Small intestine (tissue), 7 donors: ENCODE results near the gene HOXA3. TPM values are rescaled to one million over a fixed set of nuclear protein-coding genes. Genes with fewer than 3 reads are reported as not detected.
A peak's percentile ranks its signal among the peaks of the same experiment; 100 is the strongest.

Source experiments
- DNase-seq, 2 donors: peaks; one replicate each; pipeline versions ENCODE4 v3.0.0 to v3.0.0-alpha.2; 2013
- FAIRE-seq: peaks from 2 replicates; lab custom pipeline; 2012; peaks lifted over from hg19 to GRCh38; lab: Jason Lieb, UNC
- H3K27ac ChIP-seq, 3 donors: one replicate each; pipeline ENCODE4 v1.5.1; 2013; ENCODE audit warnings: low read length in 2 of 3, mild to moderate bottlenecking in 2 of 3, control low read depth in 1 of 3, inconsistent platforms in 1 of 3, low read depth in 1 of 3, moderate library complexity in 1 of 3
- H3K27me3 ChIP-seq, 3 donors: one replicate each; pipeline ENCODE4 v1.6.1; 2013; ENCODE audit warnings: low read length in 3 of 3, inconsistent platforms in 1 of 3; ENCODE audit not compliant: control insufficient read depth in 3 of 3, insufficient read depth in 3 of 3
- H3K36me3 ChIP-seq, 3 donors: one replicate each; pipeline ENCODE4 v1.6.1; 2013; ENCODE audit warnings: low read length in 3 of 3, inconsistent platforms in 1 of 3, low read depth in 1 of 3, mild to moderate bottlenecking in 1 of 3, moderate library complexity in 1 of 3; ENCODE audit not compliant: control insufficient read depth in 3 of 3, insufficient read depth in 2 of 3
- H3K4me1 ChIP-seq, 3 donors: one replicate each; pipeline ENCODE4 v1.6.1; 2013; ENCODE audit warnings: low read length in 2 of 3, inconsistent platforms in 1 of 3, low read depth in 1 of 3, mild to moderate bottlenecking in 1 of 3, moderate library complexity in 1 of 3; ENCODE audit not compliant: control insufficient read depth in 3 of 3, insufficient read depth in 2 of 3
- H3K4me3 ChIP-seq, 3 donors: one replicate each; pipeline ENCODE4 v1.5.1; 2013; ENCODE audit warnings: low read length in 3 of 3, control low read depth in 1 of 3, inconsistent platforms in 1 of 3, low read depth in 1 of 3, mild to moderate bottlenecking in 1 of 3, moderate library complexity in 1 of 3
- H3K9me3 ChIP-seq, 2 donors: one replicate each; pipeline ENCODE4 v1.6.1; 2013; ENCODE audit warnings: low read depth in 1 of 2, low read length in 1 of 2; ENCODE audit not compliant: control insufficient read depth in 2 of 2, insufficient read depth in 1 of 2
- WGBS, 3 donors: extraction: QIAGEN DNeasy Blood & Tissue Kit; methylation state at CpG; one replicate each; pipeline ENCODE4 v1.1.7; 2013; 5-methylcytosine and 5-hydroxymethylcytosine counted together
- polyA plus RNA-seq, 4 donors: library from polyadenylated mRNA; stranded (reverse) in 3 of 4; unstranded in 1 of 4; fragments of 200-250 nt in 3 of 4; fragments of 120-200 nt in 1 of 4; gene quantifications; one replicate each; pipeline versions ENCODE4 v1.2.1 to v1.2.3, GENCODE V29; 2013
- donor health status: healthy with polysubstance abuse.
- donor health status: control.
- donor health status: control.
- donor health status: Bipolar disorder and iron deficiency.
- donor health status: healthy.

Gene HOXA3
- polyA plus RNA-seq, 4 donors = 0.45 to 47.4 (median 1.9) TPM

- Histone ChIP-seq H3K36me3 (peaks cover 0 to 30% (median 0%) of the 10 kb centered on the region in 3 donors), H3K4me1 (peaks cover 0 to 37% (median 3%) of the 10 kb centered on the region in 3 donors), H3K27me3 (peaks cover 0 to 72% (median 2%) of the 10 kb centered on the region in 3 donors), H3K9me3 (no peaks in the 10 kb centered on the region), H3K4me3 (no peak overlapping the region), H3K27ac (peak overlapping the region in 2 of 3 donors; percentile 73 to 96)
- DNase-seq = no peak
- no peak for FAIRE-seq
- WGBS, 3 donors = 78 to 88% (median 81%) methylated on average over 4 of the region's 4 CpGs
Measured at GRCh38 chr7:27109466-27110185, 42.8 kb downstream of the HOXA3 start.

- no peak for FAIRE-seq
- Histone ChIP-seq H3K4me3 (peak overlapping the region in 1 of 3 donors; percentile 27), H3K27me3 (peaks cover 0 to 76% (median 2%) of the 10 kb centered on the region in 3 donors), H3K4me1 (peaks cover 0 to 34% (median 3%) of the 10 kb centered on the region in 3 donors), H3K9me3 (no peaks in the 10 kb centered on the region), H3K36me3 (peaks cover 0 to 30% (median 0%) of the 10 kb centered on the region in 3 donors), H3K27ac (peak overlapping the region in 2 of 3 donors; percentile 73 to 96)
- WGBS, 3 donors = 49 to 85% (median 66%) methylated on average over 38 to 41 of the region's 41 CpGs
- peak in 1 of 2 donors; percentile 63 for DNase-seq
Measured at GRCh38 chr7:27108390-27109127, 43.8 kb downstream of the HOXA3 start.

GRCh38 chr7:27107391-27108381 lies 44.7 kb downstream of the HOXA3 start:
- no peak for FAIRE-seq
- Histone ChIP-seq H3K4me1 (peaks cover 0 to 31% (median 3%) of the 10 kb centered on the region in 3 donors), H3K27me3 (peaks cover 0 to 79% (median 9%) of the 10 kb centered on the region in 3 donors), H3K9me3 (no peaks in the 10 kb centered on the region), H3K27ac (peak overlapping the region; percentile 9 to 96 (median 73)), H3K36me3 (peaks cover 0 to 30% (median 0%) of the 10 kb centered on the region in 3 donors), H3K4me3 (peak overlapping the region in 1 of 3 donors; percentile 27)
- WGBS, 3 donors = 56 to 84% (median 74%) methylated on average over 46 to 47 of the region's 47 CpGs
- DNase-seq = peak in 1 of 2 donors; percentile 32

- peaks cover 0 to 31% (median 3%) of the 10 kb centered on the region in 3 donors for H3K4me1 ChIP-seq
- H3K27me3 ChIP-seq = peaks cover under 1 to 86% (median 11%) of the 10 kb centered on the region in 3 donors
- FAIRE-seq (no peak), DNase-seq (no peak)
- H3K36me3 ChIP-seq = peaks cover 0 to 30% (median 0%) of the 10 kb centered on the region in 3 donors
- H3K9me3 ChIP-seq = no peaks in the 10 kb centered on the region
- WGBS, 3 donors = 55 to 81% (median 69%) methylated on average over 14 of the region's 14 CpGs
- H3K4me3 ChIP-seq = peak overlapping the region in 1 of 3 donors; percentile 20
- peak overlapping the region in 2 of 3 donors; percentile 73 to 89 for H3K27ac ChIP-seq
Measured at GRCh38 chr7:27106901-27107240, 45.5 kb downstream of the HOXA3 start.

- DNase-seq (peak in 1 of 2 donors; percentile 41), FAIRE-seq (no peak)
- Histone ChIP-seq H3K36me3 (peaks cover 0 to 30% (median 0%) of the 10 kb centered on the region in 3 donors), H3K27ac (peak overlapping the region in 2 of 3 donors; percentile 73 to 89), H3K4me3 (peak overlapping the region in 1 of 3 donors; percentile 20), H3K9me3 (no peaks in the 10 kb centered on the region), H3K4me1 (peaks cover 0 to 31% (median 3%) of the 10 kb centered on the region in 3 donors), H3K27me3 (peaks cover 5 to 90% (median 11%) of the 10 kb centered on the region in 3 donors)
- 48 to 77% (median 72%) methylated on average over 44 of the region's 44 CpGs for WGBS, 3 donors
Measured at GRCh38 chr7:27106181-27106900, 46.0 kb downstream of the HOXA3 start.

GRCh38 chr7:27105301-27106031 lies 46.9 kb downstream of the HOXA3 start:
- peak overlapping the region in 2 of 3 donors; percentile 73 to 89 for H3K27ac ChIP-seq
- peaks cover 0 to 33% (median 0%) of the 10 kb centered on the region in 3 donors for H3K36me3 ChIP-seq
- peak overlapping the region in 1 of 3 donors; percentile 20 for H3K4me3 ChIP-seq
- peaks cover 2 to 24% (median 3%) of the 10 kb centered on the region in 3 donors for H3K4me1 ChIP-seq
- H3K27me3 ChIP-seq = peaks cover 5 to 90% (median 11%) of the 10 kb centered on the region in 3 donors
- no peaks in the 10 kb centered on the region for H3K9me3 ChIP-seq
- DNase-seq (peak in 1 of 2 donors; percentile 21), FAIRE-seq (no peak)
- WGBS, 3 donors = 73 to 77% (median 75%) methylated on average over 13 of the region's 13 CpGs
